Gastroesophageal sphincter (tissue), 3 donors: ENCODE results near the gene CCDC80.

ENCODE experiments used
- CTCF ChIP-seq, 4 experiments: fragments of 200-600 bp in 2 of 4; fragments of 450-650 bp in 2 of 4; sonication (generic) in 1 of 4; IDR thresholded peaks; one replicate each; pipeline ENCODE4 v1.5.1; 2017 to 2019; ENCODE audit warnings: antibody characterized with exemption in 4 of 4, mild to moderate bottlenecking in 2 of 4, moderate library complexity in 2 of 4
- POLR2A ChIP-seq, 2 donors: fragments of 450-650 bp; IDR thresholded peaks; one replicate each; pipeline ENCODE4 v1.6.1; 2017; ENCODE audit warnings: antibody characterized with exemption in 2 of 2, mild to moderate bottlenecking in 2 of 2, moderate library complexity in 1 of 2
- POLR2AphosphoS5 ChIP-seq: sonication (generic); formaldehyde crosslinking; IDR thresholded peaks from one replicate; pipeline ENCODE4 v1.6.1; 2017; ENCODE audit warnings: antibody characterized with exemption

- TF ChIP-seq CTCF (IDR thresholded peaks at IDR 0.05) (no peak), POLR2AphosphoS5 (no peak), POLR2A (IDR thresholded peaks at IDR 0.05) (no peak)
Observed at GRCh38 chr3:112689989-112690388, 49.0 kb upstream of the CCDC80 start.
